Type B pancreatic cell (in vitro differentiated cells): ENCODE results near the gene PITPNB. TPM values are rescaled to one million over a fixed set of nuclear protein-coding genes. Genes with fewer than 3 reads are reported as not detected.

Source experiments
- DNase-seq: peaks from one replicate; pipeline ENCODE4 v3.0.0; 2021; ENCODE audit warnings: mixed read lengths; ENCODE audit not compliant: unreplicated experiment; ENCODE audit errors: extremely low spot score
- H3K27ac Mint-ChIP-seq: 2 replicates; pipeline ENCODE4 v1.8.0; 2021; ENCODE audit warnings: mild to moderate bottlenecking, mixed read lengths
- H3K27me3 Mint-ChIP-seq: 2 replicates; pipeline ENCODE4 v1.8.0; 2021; ENCODE audit warnings: mixed read lengths
- H3K36me3 Mint-ChIP-seq: 2 replicates; pipeline ENCODE4 v1.8.0; 2021; ENCODE audit warnings: mixed read lengths
- H3K4me1 Mint-ChIP-seq: one replicate; pipeline ENCODE4 v1.8.0; 2021; ENCODE audit warnings: mixed read lengths; ENCODE audit not compliant: unreplicated experiment
- H3K4me3 Mint-ChIP-seq: 2 replicates; pipeline ENCODE4 v1.8.0; 2021; ENCODE audit warnings: mild to moderate bottlenecking, mixed read lengths
- H3K9me3 Mint-ChIP-seq: 2 replicates; pipeline ENCODE4 v1.8.0; 2021; ENCODE audit warnings: mixed read lengths
- CTCF ChIP-seq: fragments of 200-600 bp; sonication (generic); conservative IDR thresholded peaks from 2 replicates; pipeline ENCODE4 v1.5.0; 2021; ENCODE audit warnings: antibody characterized with exemption, mild to moderate bottlenecking
- total RNA-seq: library from RNA; stranded (reverse); gene quantifications from 2 replicates; pipeline ENCODE4 v1.2.1, GENCODE V29; 2021; ENCODE audit warnings: low replicate concordance

Gene PITPNB
- total RNA-seq, 1 donor from 2014 or later: 73.2 TPM

GRCh38 chr22:27933186-27933983 is 14.3 kb upstream of the PITPNB start:
- Mint-ChIP-seq H3K27ac (no peak overlapping the region), H3K4me1 (peaks cover 4% of the 10 kb centered on the region), H3K9me3 (no peaks in the 10 kb centered on the region), H3K4me3 (no peak overlapping the region), H3K36me3 (peaks cover 2% of the 10 kb centered on the region), H3K27me3 (no peaks in the 10 kb centered on the region)
- DNase-seq: no peak
- no peak for TF ChIP-seq CTCF

GRCh38 chr22:27930331-27931060 is 11.4 kb upstream of the PITPNB start:
- Mint-ChIP-seq H3K4me3 (no peak overlapping the region), H3K27me3 (no peaks in the 10 kb centered on the region), H3K36me3 (peaks cover 5% of the 10 kb centered on the region), H3K27ac (no peak overlapping the region), H3K4me1 (peaks cover 4% of the 10 kb centered on the region), H3K9me3 (no peaks in the 10 kb centered on the region)
- DNase-seq: no peak
- TF ChIP-seq CTCF: no peak

GRCh38 chr22:27927608-27928007 is 8.6 kb upstream of the PITPNB start:
- Mint-ChIP-seq H3K27me3 (no peaks in the 10 kb centered on the region), H3K4me3 (no peak overlapping the region), H3K36me3 (peaks cover 21% of the 10 kb centered on the region), H3K4me1 (peaks cover 4% of the 10 kb centered on the region), H3K9me3 (no peaks in the 10 kb centered on the region), H3K27ac (no peak overlapping the region)
- DNase-seq: no peak
- TF ChIP-seq CTCF: no peak

- no peaks in the 10 kb centered on the region for H3K27me3 Mint-ChIP-seq
- TF ChIP-seq CTCF: no peak
- DNase-seq: no peak
- peaks cover 14% of the 10 kb centered on the region for H3K4me1 Mint-ChIP-seq
- H3K36me3 Mint-ChIP-seq: peaks cover 31% of the 10 kb centered on the region
- H3K9me3 Mint-ChIP-seq: no peaks in the 10 kb centered on the region
- H3K4me3 Mint-ChIP-seq: no peak overlapping the region
- H3K27ac Mint-ChIP-seq: no peak overlapping the region
Measured at GRCh38 chr22:27925331-27925730, 6.3 kb upstream of the PITPNB start.

- no peak for TF ChIP-seq CTCF
- Mint-ChIP-seq H3K4me3 (peak overlapping the region; percentile 98), H3K4me1 (peaks cover 43% of the 10 kb centered on the region), H3K36me3 (peaks cover 27% of the 10 kb centered on the region), H3K9me3 (no peaks in the 10 kb centered on the region), H3K27ac (peak overlapping the region; percentile 98), H3K27me3 (no peaks in the 10 kb centered on the region)
- DNase-seq: no peak
Measured at GRCh38 chr22:27919942-27920755, 1.1 kb upstream of the PITPNB start.
